Activated T-cell treated with anti-CD3 and anti-CD28 coated beads, Interleukin-2, amount 50 U/mL, for 72 hours (primary cell): Measurements from ENCODE around the gene ATXN7L1. TPM values are rescaled to one million over a fixed set of nuclear protein-coding genes. Genes with fewer than 3 reads are reported as not detected.
A peak's percentile ranks its signal among the peaks of the same experiment; 100 is the strongest.

ENCODE experiments used
- ATAC-seq, 2 donors: fragments of 150-1000 bp; cut with Tn5 transposase; replicated peaks in 1 of 2; 2 replicates each; pipeline ENCODE4 v1.10.0; 2021; ENCODE audit warnings: moderate library complexity in 2 of 2, mild to moderate bottlenecking in 1 of 2
- DNase-seq, 2 donors: peaks; one replicate each; pipeline ENCODE4 v3.0.0; 2021 to 2022; ENCODE audit warnings: mixed read lengths in 1 of 2
- H3K27ac Mint-ChIP-seq: one replicate; pipeline ENCODE4 v1.8.0; 2022; ENCODE audit warnings: mild to moderate bottlenecking, moderate library complexity, mixed read lengths
- H3K27me3 Mint-ChIP-seq: one replicate; pipeline ENCODE4 v1.8.0; 2022; ENCODE audit warnings: low read depth, mixed read lengths
- H3K36me3 Mint-ChIP-seq, 2 donors: one replicate each; pipeline ENCODE4 v1.8.0; 2022; ENCODE audit warnings: mixed read lengths in 2 of 2, mild to moderate bottlenecking in 1 of 2; ENCODE audit not compliant: insufficient read depth in 2 of 2
- H3K4me1 Mint-ChIP-seq: one replicate; pipeline ENCODE4 v1.8.0; 2022; ENCODE audit warnings: low read depth, mixed read lengths
- H3K4me3 Mint-ChIP-seq, 2 donors: one replicate each; pipeline ENCODE4 v1.8.0; 2022; ENCODE audit warnings: mild to moderate bottlenecking in 2 of 2, mixed read lengths in 2 of 2, moderate library complexity in 2 of 2
- H3K9me3 Mint-ChIP-seq, 2 donors: one replicate each; pipeline ENCODE4 v1.8.0; 2022; ENCODE audit warnings: mixed read lengths in 2 of 2
- total RNA-seq, 2 donors: library from RNA; stranded (reverse); gene quantifications; one replicate each; pipeline ENCODE4 v1.2.3, GENCODE V29; 2022

Gene ATXN7L1
- total RNA-seq, 2 donors from 2014 or later = 11.6 to 12.5 TPM

GRCh38 chr7:105654095-105654686 lies 222.2 kb downstream of the ATXN7L1 start:
- Mint-ChIP-seq H3K27ac (no peak overlapping the region), H3K4me1 (peaks cover 9% of the 10 kb centered on the region), H3K4me3 (no peak overlapping the region), H3K9me3 (no peaks in the 10 kb centered on the region), H3K36me3 (peaks cover 0 to 2% of the 10 kb centered on the region in 2 donors), H3K27me3 (no peaks in the 10 kb centered on the region)
- ATAC-seq = no peak
- DNase-seq = no peak

GRCh38 chr7:105653441-105654005 lies 222.9 kb downstream of the ATXN7L1 start:
- Mint-ChIP-seq H3K4me1 (peaks cover 15% of the 10 kb centered on the region), H3K27me3 (no peaks in the 10 kb centered on the region), H3K27ac (no peak overlapping the region), H3K9me3 (no peaks in the 10 kb centered on the region), H3K4me3 (no peak overlapping the region), H3K36me3 (peaks cover 0 to 2% of the 10 kb centered on the region in 2 donors)
- DNase-seq = no peak
- no peak for ATAC-seq

- Mint-ChIP-seq H3K4me3 (no peak overlapping the region), H3K4me1 (peaks cover 21% of the 10 kb centered on the region), H3K27me3 (no peaks in the 10 kb centered on the region), H3K9me3 (no peaks in the 10 kb centered on the region), H3K27ac (no peak overlapping the region), H3K36me3 (peaks cover 2 to 5% of the 10 kb centered on the region in 2 donors)
- ATAC-seq = peak; percentile 80 to 83
- DNase-seq = peak; percentile 65 to 69
Observed at GRCh38 chr7:105652359-105652993, 223.9 kb downstream of the ATXN7L1 start.

GRCh38 chr7:105651798-105652197 lies 224.6 kb downstream of the ATXN7L1 start:
- peaks cover 17% of the 10 kb centered on the region for H3K4me1 Mint-ChIP-seq
- no peaks in the 10 kb centered on the region for H3K9me3 Mint-ChIP-seq
- no peak overlapping the region for H3K4me3 Mint-ChIP-seq
- ATAC-seq (no peak), DNase-seq (no peak)
- no peaks in the 10 kb centered on the region for H3K27me3 Mint-ChIP-seq
- no peak overlapping the region for H3K27ac Mint-ChIP-seq
- peaks cover 2 to 5% of the 10 kb centered on the region in 2 donors for H3K36me3 Mint-ChIP-seq

- Mint-ChIP-seq H3K36me3 (peaks cover 2 to 5% of the 10 kb centered on the region in 2 donors), H3K27me3 (no peaks in the 10 kb centered on the region), H3K4me3 (no peak overlapping the region), H3K9me3 (no peaks in the 10 kb centered on the region), H3K27ac (no peak overlapping the region), H3K4me1 (peaks cover 16% of the 10 kb centered on the region)
- DNase-seq (no peak), ATAC-seq (peak in 1 of 2 donors; percentile 35)
Observed at GRCh38 chr7:105650382-105650970, 225.9 kb downstream of the ATXN7L1 start.

GRCh38 chr7:105649727-105650381 lies 226.5 kb downstream of the ATXN7L1 start:
- H3K4me3 Mint-ChIP-seq = no peak overlapping the region
- peaks cover 16% of the 10 kb centered on the region for H3K4me1 Mint-ChIP-seq
- ATAC-seq = no peak
- peaks cover 2 to 5% of the 10 kb centered on the region in 2 donors for H3K36me3 Mint-ChIP-seq
- no peaks in the 10 kb centered on the region for H3K9me3 Mint-ChIP-seq
- DNase-seq = no peak
- peak overlapping the region; percentile 48 for H3K27ac Mint-ChIP-seq
- H3K27me3 Mint-ChIP-seq = no peaks in the 10 kb centered on the region

GRCh38 chr7:105648561-105649401 lies 227.6 kb downstream of the ATXN7L1 start:
- Mint-ChIP-seq H3K27ac (no peak overlapping the region), H3K27me3 (no peaks in the 10 kb centered on the region), H3K4me3 (no peak overlapping the region), H3K9me3 (no peaks in the 10 kb centered on the region), H3K36me3 (peaks cover 2 to 5% of the 10 kb centered on the region in 2 donors), H3K4me1 (peaks cover 16% of the 10 kb centered on the region)
- no peak for ATAC-seq
- no peak for DNase-seq

- Mint-ChIP-seq H3K36me3 (peaks cover 2 to 5% of the 10 kb centered on the region in 2 donors), H3K27me3 (no peaks in the 10 kb centered on the region), H3K27ac (no peak overlapping the region), H3K9me3 (no peaks in the 10 kb centered on the region), H3K4me1 (peaks cover 21% of the 10 kb centered on the region), H3K4me3 (no peak overlapping the region)
- DNase-seq (no peak), ATAC-seq (no peak)
Observed at GRCh38 chr7:105647591-105647990, 228.8 kb downstream of the ATXN7L1 start.

GRCh38 chr7:105644937-105645336 lies 231.5 kb downstream of the ATXN7L1 start:
- Mint-ChIP-seq H3K9me3 (no peaks in the 10 kb centered on the region), H3K27ac (no peak overlapping the region), H3K27me3 (no peaks in the 10 kb centered on the region), H3K36me3 (peaks cover 4 to 5% of the 10 kb centered on the region in 2 donors), H3K4me1 (peaks cover 22% of the 10 kb centered on the region), H3K4me3 (no peak overlapping the region)
- DNase-seq (no peak), ATAC-seq (no peak)

- Mint-ChIP-seq H3K4me3 (no peak overlapping the region), H3K36me3 (peaks cover 2 to 5% of the 10 kb centered on the region in 2 donors), H3K4me1 (peaks cover 15% of the 10 kb centered on the region), H3K27me3 (no peaks in the 10 kb centered on the region), H3K9me3 (no peaks in the 10 kb centered on the region), H3K27ac (no peak overlapping the region)
- ATAC-seq (no peak), DNase-seq (no peak)
Observed at GRCh38 chr7:105643851-105644250, 232.5 kb downstream of the ATXN7L1 start.

- peaks cover 11% of the 10 kb centered on the region for H3K4me1 Mint-ChIP-seq
- H3K27ac Mint-ChIP-seq = no peak overlapping the region
- H3K27me3 Mint-ChIP-seq = no peaks in the 10 kb centered on the region
- no peak for ATAC-seq
- no peaks in the 10 kb centered on the region for H3K9me3 Mint-ChIP-seq
- H3K4me3 Mint-ChIP-seq = no peak overlapping the region
- H3K36me3 Mint-ChIP-seq = peaks cover 2 to 5% of the 10 kb centered on the region in 2 donors
- DNase-seq = no peak
Observed at GRCh38 chr7:105643384-105643783, 233.0 kb downstream of the ATXN7L1 start.

- DNase-seq = no peak
- no peak overlapping the region for H3K27ac Mint-ChIP-seq
- peaks cover 6% of the 10 kb centered on the region for H3K4me1 Mint-ChIP-seq
- no peak overlapping the region for H3K4me3 Mint-ChIP-seq
- no peak for ATAC-seq
- H3K9me3 Mint-ChIP-seq = no peaks in the 10 kb centered on the region
- no peaks in the 10 kb centered on the region for H3K27me3 Mint-ChIP-seq
- peaks cover 0 to 2% of the 10 kb centered on the region in 2 donors for H3K36me3 Mint-ChIP-seq
Observed at GRCh38 chr7:105642264-105642663, 234.1 kb downstream of the ATXN7L1 start.
